GM06990 (cell line): Measurements from ENCODE around the gene LRRN4CL.
A peak's percentile ranks its signal among the peaks of the same experiment; 100 is the strongest.

Source experiments
- DNase-seq: peaks from one replicate; pipeline ENCODE4 v3.0.0-alpha.2; 2011; ENCODE audit not compliant: insufficient read length; ENCODE audit errors: extremely low read depth
- H3K27me3 ChIP-seq: replicated peaks from 2 replicates; pipeline ENCODE4 v1.6.0; 2011; ENCODE audit warnings: low read length; ENCODE audit not compliant: control insufficient read depth, insufficient read depth
- H3K36me3 ChIP-seq: 2 replicates; pipeline ENCODE4 v1.5.1; 2011; ENCODE audit warnings: low read length; ENCODE audit not compliant: control insufficient read depth, insufficient read depth
- H3K4me3 ChIP-seq: replicated peaks from 2 replicates; pipeline ENCODE4 v1.5.1; 2011; ENCODE audit warnings: low read depth, mild to moderate bottlenecking, control low read depth, low read length
- TF ChIP-seq, protein P1 (sequence below): IDR thresholded peaks from 2 replicates; pipeline ENCODE4 v1.5.1; 2011; ENCODE audit warnings: low read length, control low read depth, mild to moderate bottlenecking, inconsistent platforms; ENCODE audit not compliant: insufficient read depth, poor library complexity, severe bottlenecking

LRRN4CL gene

DNA sequence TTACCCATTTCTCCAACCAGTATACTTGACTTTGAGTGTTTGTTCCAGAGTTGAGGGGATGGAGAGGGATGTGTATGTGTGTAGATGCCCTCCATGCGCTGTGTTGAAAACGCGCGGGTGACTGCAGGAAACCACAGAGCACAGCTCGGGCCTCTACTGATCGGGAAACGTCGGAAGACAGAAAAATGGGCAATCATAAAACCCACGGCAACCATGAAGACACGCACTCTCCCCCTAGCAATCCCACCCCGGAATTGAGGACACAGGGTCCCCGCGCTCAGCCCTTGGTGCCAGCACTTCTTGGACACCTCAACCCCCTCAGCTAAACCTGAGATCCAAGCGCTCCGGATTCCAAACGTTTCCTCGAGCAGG lies 18.1 kb downstream of the LRRN4CL start:
- DNase-seq, result no peak
- Histone ChIP-seq H3K27me3 (no peaks in the 10 kb centered on the region), H3K36me3 (peaks cover 8% of the 10 kb centered on the region), H3K4me3 (peak overlapping the region; percentile 91)
- TF ChIP-seq, protein P1, sequence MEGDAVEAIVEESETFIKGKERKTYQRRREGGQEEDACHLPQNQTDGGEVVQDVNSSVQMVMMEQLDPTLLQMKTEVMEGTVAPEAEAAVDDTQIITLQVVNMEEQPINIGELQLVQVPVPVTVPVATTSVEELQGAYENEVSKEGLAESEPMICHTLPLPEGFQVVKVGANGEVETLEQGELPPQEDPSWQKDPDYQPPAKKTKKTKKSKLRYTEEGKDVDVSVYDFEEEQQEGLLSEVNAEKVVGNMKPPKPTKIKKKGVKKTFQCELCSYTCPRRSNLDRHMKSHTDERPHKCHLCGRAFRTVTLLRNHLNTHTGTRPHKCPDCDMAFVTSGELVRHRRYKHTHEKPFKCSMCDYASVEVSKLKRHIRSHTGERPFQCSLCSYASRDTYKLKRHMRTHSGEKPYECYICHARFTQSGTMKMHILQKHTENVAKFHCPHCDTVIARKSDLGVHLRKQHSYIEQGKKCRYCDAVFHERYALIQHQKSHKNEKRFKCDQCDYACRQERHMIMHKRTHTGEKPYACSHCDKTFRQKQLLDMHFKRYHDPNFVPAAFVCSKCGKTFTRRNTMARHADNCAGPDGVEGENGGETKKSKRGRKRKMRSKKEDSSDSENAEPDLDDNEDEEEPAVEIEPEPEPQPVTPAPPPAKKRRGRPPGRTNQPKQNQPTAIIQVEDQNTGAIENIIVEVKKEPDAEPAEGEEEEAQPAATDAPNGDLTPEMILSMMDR, result no peak

DNA sequence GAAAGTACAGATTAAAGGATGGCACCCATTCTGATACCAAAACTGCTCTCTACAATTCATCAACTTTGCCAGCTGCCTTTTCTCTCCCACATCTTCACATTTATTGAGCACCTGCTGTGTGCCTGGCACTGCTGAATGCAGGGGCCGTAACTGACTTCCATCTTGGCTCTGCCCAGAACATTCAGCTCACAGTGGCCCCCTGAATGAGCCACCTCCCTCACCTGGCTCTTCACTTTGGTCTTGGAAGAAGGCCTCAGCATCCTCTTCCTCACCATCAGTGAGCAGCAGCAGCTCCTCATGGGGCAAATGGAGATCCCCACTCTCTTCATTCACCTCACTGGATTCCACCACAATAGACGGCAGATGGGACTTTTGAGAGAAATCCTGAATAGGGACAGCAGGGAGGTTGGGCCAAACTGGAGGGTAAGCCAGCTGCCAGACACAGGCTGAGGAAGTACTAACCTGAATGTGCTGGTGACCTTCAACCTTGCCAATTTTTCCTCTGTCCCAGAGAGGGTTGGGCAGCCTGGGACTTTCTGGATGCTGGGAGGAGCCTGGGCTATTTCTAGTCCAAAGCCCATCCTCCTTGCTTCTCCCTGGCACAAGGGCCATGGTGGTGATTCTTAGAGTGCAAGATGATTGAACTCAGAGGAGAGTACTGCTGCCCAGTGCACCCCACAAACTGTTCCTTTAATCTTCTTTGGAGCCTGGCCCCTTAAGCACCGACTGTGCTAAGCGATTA lies 19.7 kb downstream of the LRRN4CL start:
- no peak for DNase-seq
- Histone ChIP-seq H3K4me3 (no peak overlapping the region), H3K36me3 (peaks cover 8% of the 10 kb centered on the region), H3K27me3 (no peaks in the 10 kb centered on the region)
- TF ChIP-seq, protein P1, result no peak

DNA sequence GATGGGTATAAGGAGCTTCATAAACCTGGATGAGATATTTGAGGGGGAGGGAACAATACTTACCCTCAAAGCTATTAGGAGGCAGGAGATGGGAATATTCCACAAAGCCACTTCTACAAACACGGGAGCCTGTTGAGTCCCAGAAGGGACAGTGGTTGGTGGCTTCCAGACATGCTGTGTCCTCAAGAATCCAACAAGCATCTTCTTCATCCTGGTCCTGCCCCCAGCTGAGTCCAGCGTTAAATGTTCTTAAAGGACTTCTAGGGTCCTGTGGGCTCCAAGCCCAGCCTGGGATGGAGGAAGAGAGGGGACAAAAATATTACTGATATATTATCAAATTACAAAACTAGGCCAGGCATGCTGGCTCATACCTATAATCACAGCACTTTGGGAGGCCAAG lies 21.9 kb downstream of the LRRN4CL start:
- Histone ChIP-seq H3K4me3 (no peak overlapping the region; the same call in 1 of the 2 replicates), H3K27me3 (no peaks in the 10 kb centered on the region), H3K36me3 (peaks cover 15% of the 10 kb centered on the region)
- DNase-seq, result no peak
- TF ChIP-seq, protein P1, result no peak

DNA sequence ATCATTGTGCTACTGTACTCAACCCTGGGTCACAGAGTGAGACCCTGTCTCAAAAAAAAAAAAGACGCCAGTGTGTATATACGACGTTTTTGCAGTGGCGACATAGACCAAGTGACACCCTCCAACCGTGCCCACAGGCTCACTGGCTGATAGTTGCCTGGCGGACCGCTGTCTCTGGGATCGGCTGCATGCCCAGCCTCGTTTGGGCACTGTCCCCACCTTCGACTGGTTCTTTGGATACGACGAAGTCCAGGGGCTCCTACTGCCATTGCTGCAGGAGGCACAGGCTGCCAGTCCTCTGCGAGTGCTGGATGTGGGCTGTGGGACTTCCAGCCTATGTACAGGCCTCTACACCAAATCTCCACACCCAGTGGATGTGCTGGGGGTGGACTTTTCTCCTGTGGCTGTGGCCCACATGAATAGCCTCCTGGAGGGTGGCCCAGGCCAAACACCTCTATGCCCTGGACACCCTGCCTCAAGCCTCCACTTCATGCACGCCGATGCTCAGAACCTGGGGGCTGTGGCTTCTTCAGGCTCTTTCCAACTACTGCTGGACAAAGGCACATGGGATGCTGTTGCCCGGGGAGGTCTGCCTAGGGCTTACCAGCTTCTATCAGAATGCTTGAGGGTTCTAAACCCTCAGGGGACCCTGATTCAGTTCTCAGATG lies 22.9 kb downstream of the LRRN4CL start:
- Histone ChIP-seq H3K27me3 (no peaks in the 10 kb centered on the region), H3K36me3 (peaks cover 15% of the 10 kb centered on the region), H3K4me3 (peak overlapping the region; percentile 78)
- DNase-seq, result no peak
- TF ChIP-seq, protein P1, result no peak

DNA sequence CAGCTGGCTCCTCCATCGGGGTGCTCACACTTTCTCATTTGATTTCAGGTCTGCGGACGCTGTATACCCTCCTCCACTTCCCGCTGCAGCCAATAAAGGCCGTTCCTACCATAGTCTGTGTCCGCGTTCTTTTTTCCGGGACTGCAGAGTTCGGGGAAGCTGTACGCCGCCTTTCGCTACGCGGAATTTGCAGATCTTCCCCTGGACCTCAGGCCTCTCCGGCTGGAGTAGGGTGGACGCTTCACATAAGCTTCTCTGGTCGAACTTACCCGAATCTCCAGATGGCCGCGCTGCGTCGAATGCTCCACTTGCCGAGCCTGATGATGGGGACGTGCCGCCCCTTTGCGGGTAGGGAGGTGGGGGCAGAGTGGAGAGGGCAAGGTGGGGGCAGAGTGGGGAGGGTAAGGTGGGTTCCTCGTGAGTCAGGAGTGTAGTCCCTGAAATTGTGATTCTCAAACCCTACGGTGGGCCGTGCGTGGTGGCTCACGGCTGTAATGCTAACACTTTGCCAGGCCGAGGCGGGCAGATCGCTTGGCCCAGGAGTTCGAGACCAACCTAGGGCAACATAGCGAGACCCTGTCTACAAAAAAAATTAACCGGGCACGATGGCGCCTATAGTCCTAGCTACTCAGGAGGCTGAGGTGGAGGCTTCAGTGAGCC lies 23.6 kb downstream of the LRRN4CL start:
- H3K36me3 ChIP-seq, result peaks cover 15% of the 10 kb centered on the region
- peak; percentile 58 for DNase-seq
- H3K4me3 ChIP-seq, result peak overlapping the region; percentile 78
- no peaks in the 10 kb centered on the region for H3K27me3 ChIP-seq
- TF ChIP-seq, protein P1, result no peak
